GM12878 (cell line): ENCODE results near the gene ZNF726. TPM values are rescaled to one million over a fixed set of nuclear protein-coding genes. Genes with fewer than 3 reads are reported as not detected.

ENCODE experiments used
- ATAC-seq: fragments of 200-7000 bp; cut with Tn5 transposase; 3 replicates; pipeline ENCODE4 v1.9.1; 2020; ENCODE audit warnings: mild to moderate bottlenecking, moderate library complexity
- BruUV-seq: library from RNA; stranded (reverse); fragments of 400-500 nt; replicated peaks from 2 replicates; lab custom pipeline; 2021; lab: Mats Ljungman, UMichigan
- CTCF ChIA-PET: fragments of 300-600 bp; sonication (Branson Sonifier 250); formaldehyde crosslinking; extraction: SDS; loops from one replicate; lab custom pipeline; 2021; ENCODE audit warnings: inconsistent platforms; lab: Yijun Ruan, JAX
- POLR2A ChIA-PET: fragments of 350-600 bp; formaldehyde crosslinking; extraction: SDS; loops from one replicate; lab custom pipeline; 2021; ENCODE audit warnings: inconsistent platforms; lab: Charles Lee
- RAD21 ChIA-PET: fragments of 300-600 bp; sonication (Branson Sonifier 250); formaldehyde crosslinking; loops from one replicate; lab custom pipeline; 2023; ENCODE audit warnings: antibody characterized with exemption; ENCODE audit not compliant: unreplicated experiment; lab: Charles Lee
- SMC1A ChIA-PET: fragments of 300-600 bp; sonication (Branson Sonifier 250); formaldehyde crosslinking; loops from one replicate; lab custom pipeline; 2023; ENCODE audit not compliant: unreplicated experiment, uncharacterized antibody; lab: Charles Lee
- DNase-seq: peaks from one replicate; pipeline ENCODE4 v3.0.0-alpha.2; 2011; ENCODE audit warnings: low read depth, low spot score
- FAIRE-seq: peaks from 3 replicates; lab custom pipeline; 2011; peaks lifted over from hg19 to GRCh38; lab: Jason Lieb, UNC
- H2AFZ ChIP-seq: 2 replicates; pipeline ENCODE4 v1.6.0; 2011; ENCODE audit warnings: low read depth, low read length, control low read depth; ENCODE audit not compliant: control insufficient read depth
- H3K27ac ChIP-seq: 2 replicates; pipeline ENCODE4 v1.5.1; 2011; ENCODE audit warnings: control low read depth; ENCODE audit not compliant: control insufficient read depth, insufficient read depth
- H3K27me3 ChIP-seq, 2 experiments: replicated peaks in 1 of 2; 2 replicates each; pipeline versions ENCODE4 v1.6.0 to v1.6.1; 2011; ENCODE audit warnings: low read length in 1 of 2; ENCODE audit not compliant: control insufficient read depth in 2 of 2, insufficient read depth in 2 of 2
- H3K36me3 ChIP-seq, 2 experiments: 2 replicates each; pipeline ENCODE4 v1.5.1; 2011; ENCODE audit warnings: low read length in 1 of 2; ENCODE audit not compliant: control insufficient read depth in 2 of 2, insufficient read depth in 2 of 2
- H3K4me1 ChIP-seq: 2 replicates; pipeline ENCODE4 v1.6.1; 2011; ENCODE audit warnings: mild to moderate bottlenecking, low read length, moderate library complexity, mixed read lengths; ENCODE audit not compliant: control insufficient read depth, insufficient read depth
- H3K4me2 ChIP-seq: 2 replicates; pipeline ENCODE4 v1.6.0; 2011; ENCODE audit warnings: control low read depth; ENCODE audit not compliant: control insufficient read depth, insufficient read depth
- H3K4me3 ChIP-seq: fragments of 200-600 bp; sonication (generic); 2 replicates; pipeline ENCODE4 v1.5.1; 2016
- H3K79me2 ChIP-seq: 2 replicates; pipeline ENCODE4 v1.6.0; 2011; ENCODE audit warnings: low read length; ENCODE audit not compliant: control insufficient read depth, insufficient read depth
- H3K9ac ChIP-seq: 2 replicates; pipeline ENCODE4 v1.8.0; 2011; ENCODE audit warnings: low read length, control low read depth, mixed read lengths; ENCODE audit not compliant: control insufficient read depth, insufficient read depth
- H3K9me3 ChIP-seq: replicated peaks from 3 replicates; pipeline ENCODE4 v1.5.1; 2011; ENCODE audit warnings: mild to moderate bottlenecking, low read length; ENCODE audit not compliant: control insufficient read depth, insufficient read depth
- H4K20me1 ChIP-seq: 2 replicates; pipeline ENCODE4 v1.6.0; 2011; ENCODE audit not compliant: control insufficient read depth, insufficient read depth
- BCLAF1 ChIP-seq: fragments of 450-650 bp; IDR thresholded peaks from 2 replicates; pipeline ENCODE4 v1.6.1; 2017; ENCODE audit warnings: antibody characterized with exemption, mild to moderate bottlenecking, moderate library complexity
- KLF5 ChIP-seq: fragments of 450-650 bp; IDR thresholded peaks from 2 replicates; pipeline ENCODE4 v1.6.1; 2014; ENCODE audit warnings: mild to moderate bottlenecking; ENCODE audit not compliant: partially characterized antibody
- PKNOX1 ChIP-seq: fragments of 450-650 bp; IDR thresholded peaks from 2 replicates; pipeline ENCODE4 v1.6.1; 2016; ENCODE audit warnings: mild to moderate bottlenecking
- WGBS: methylation state at CpG from one replicate; pipeline ENCODE4 v1.1.6; 2016; ENCODE audit warnings: low lambda C conversion rate; ENCODE audit not compliant: insufficient replicate concordance, insufficient coverage; ENCODE audit errors: missing lambda C conversion rate; 5-methylcytosine and 5-hydroxymethylcytosine counted together
- in situ Hi-C: fragments of 300-500 bp; cut with MboI; formaldehyde crosslinking; loops from 9 replicates; pipeline ENCODE4 v1.14.3; 2018; ENCODE audit warnings: mixed read lengths
- intact Hi-C: fragments of 100-400 bp; cut with micrococcal nuclease; formaldehyde crosslinking; loops from one replicate; pipeline ENCODE4 v1.14.2; 2022; ENCODE audit not compliant: unreplicated experiment
- polyA plus RNA-seq, 11 experiments: library from polyadenylated mRNA; depleted of rRNA in 4 of 11; unstranded in 6 of 11; stranded (reverse) in 5 of 11; fragments of >200 nt; fragmentation: Nextera tagmentation in 4 of 11; fragmentation: Illumina TruSeq in 1 of 11; extraction: Ambion mirVana in 4 of 11; extraction: Trizol in 1 of 11; gene quantifications; 1 replicate in 1 of 11; 2 replicates in 10 of 11; pipeline versions ENCODE4 v1.2.1 to v1.2.3, GENCODE V29; 2011 to 2016; ENCODE audit warnings: inconsistent platforms in 2 of 11, missing spikeins in 2 of 11, low read depth in 1 of 11
- total RNA-seq, 4 experiments: library from RNA; depleted of rRNA in 3 of 4; stranded (reverse); fragments of >200 nt in 3 of 4; fragmentation: Illumina TruSeq in 1 of 4; extraction: Trizol in 1 of 4; gene quantifications; 2 replicates each; pipeline versions ENCODE4 v1.2.1 to v1.2.3, GENCODE V29; 2013 to 2021

The ZNF726 gene
- total and polyA plus RNA-seq, 10 of the 15 experiments (the other 5 are each of a cell fraction or from before 2014, with no cell fraction given), result 0.69 to 2.3 (median 1.5) TPM

DNA sequence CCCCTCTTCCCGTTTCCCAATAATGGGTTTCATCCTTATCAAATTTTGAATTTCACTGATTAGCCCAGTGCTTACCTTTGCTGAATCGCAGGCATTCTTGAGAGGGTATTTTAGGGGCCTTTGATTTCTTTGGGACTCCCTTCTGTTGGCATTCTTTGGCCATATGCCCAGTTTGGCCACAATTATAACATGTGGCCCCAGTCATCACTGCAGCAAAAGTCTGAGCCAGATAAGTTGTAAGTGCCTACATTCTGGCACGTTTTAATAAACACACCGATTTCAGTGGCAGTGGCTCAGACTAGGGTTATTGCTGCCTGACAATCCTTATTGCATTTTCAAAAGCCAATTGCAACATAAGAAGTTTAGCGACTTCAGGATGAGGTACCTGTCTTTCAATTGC is 41.4 kb downstream of the ZNF726 start:
- H3K79me2 ChIP-seq, result no peaks in the 10 kb centered on the region
- no peak overlapping the region for H3K4me2 ChIP-seq
- no peaks in the 10 kb centered on the region for H3K4me1 ChIP-seq
- H3K9me3 ChIP-seq, result no peaks in the 10 kb centered on the region; the same call in 1 of the 3 replicates
- H2AFZ ChIP-seq, result no peak overlapping the region
- 51% methylated on average over 5 of the region's 5 CpGs for WGBS
- H3K36me3 ChIP-seq, result no peaks in the 10 kb centered on the region
- no peaks in the 10 kb centered on the region for H4K20me1 ChIP-seq
- ChIA-PET POLR2A (no interaction called here), RAD21 (no interaction called here), SMC1A (no interaction called here), CTCF (no interaction called here)
- no peak overlapping the region for H3K9ac ChIP-seq
- ATAC-seq (no peak), FAIRE-seq (no peak), DNase-seq (no peak)
- no peaks in the 10 kb centered on the region for H3K27me3 ChIP-seq
- intact Hi-C loops (no loop called here), in situ Hi-C loops (no loop called here)
- no peak overlapping the region for H3K27ac ChIP-seq
- TF ChIP-seq KLF5 (no peak), PKNOX1 (no peak), BCLAF1 (no peak)
- BruUV-seq, result no TSS peak
- H3K4me3 ChIP-seq, result no peak overlapping the region
